ENCODE data around the gene OR6Q1.

DNA sequence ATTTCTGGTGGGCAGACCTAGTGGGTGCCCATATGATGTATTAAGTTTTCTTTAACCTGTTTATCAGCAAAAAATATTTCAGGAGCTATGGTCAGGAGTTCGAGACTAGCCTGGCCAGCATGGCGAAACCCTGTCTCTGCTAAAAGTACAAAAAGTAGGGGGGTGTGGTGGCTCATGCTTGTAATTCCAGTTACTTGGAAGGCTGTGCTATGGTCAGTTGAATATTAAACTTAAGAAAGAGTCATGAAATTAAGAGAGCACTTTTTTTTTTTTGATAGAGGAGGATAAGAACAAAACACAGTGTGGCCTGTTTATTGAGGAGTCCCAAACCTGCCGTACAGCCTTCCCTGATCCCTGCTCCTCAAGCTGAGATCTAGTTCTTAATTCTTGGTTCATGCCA lies 29.8 kb downstream of the OR6Q1 start:
- TF ChIP-seq, protein P1, sequence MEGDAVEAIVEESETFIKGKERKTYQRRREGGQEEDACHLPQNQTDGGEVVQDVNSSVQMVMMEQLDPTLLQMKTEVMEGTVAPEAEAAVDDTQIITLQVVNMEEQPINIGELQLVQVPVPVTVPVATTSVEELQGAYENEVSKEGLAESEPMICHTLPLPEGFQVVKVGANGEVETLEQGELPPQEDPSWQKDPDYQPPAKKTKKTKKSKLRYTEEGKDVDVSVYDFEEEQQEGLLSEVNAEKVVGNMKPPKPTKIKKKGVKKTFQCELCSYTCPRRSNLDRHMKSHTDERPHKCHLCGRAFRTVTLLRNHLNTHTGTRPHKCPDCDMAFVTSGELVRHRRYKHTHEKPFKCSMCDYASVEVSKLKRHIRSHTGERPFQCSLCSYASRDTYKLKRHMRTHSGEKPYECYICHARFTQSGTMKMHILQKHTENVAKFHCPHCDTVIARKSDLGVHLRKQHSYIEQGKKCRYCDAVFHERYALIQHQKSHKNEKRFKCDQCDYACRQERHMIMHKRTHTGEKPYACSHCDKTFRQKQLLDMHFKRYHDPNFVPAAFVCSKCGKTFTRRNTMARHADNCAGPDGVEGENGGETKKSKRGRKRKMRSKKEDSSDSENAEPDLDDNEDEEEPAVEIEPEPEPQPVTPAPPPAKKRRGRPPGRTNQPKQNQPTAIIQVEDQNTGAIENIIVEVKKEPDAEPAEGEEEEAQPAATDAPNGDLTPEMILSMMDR (conservative IDR thresholded peaks at IDR 0.05; ENCODE audit: low read depth in 2 of 2), result no peak
- TF ChIP-seq EZH2phosphoT487 (IDR thresholded peaks at IDR 0.05; ENCODE audit: unreplicated experiment), result no peak

Measured in GM23338 (cell line).